H1 (cell line): ENCODE results near the gene KAT2A. TPM values are rescaled to one million over a fixed set of nuclear protein-coding genes. Genes with fewer than 3 reads are reported as not detected.

ENCODE experiments used
- CHD7 ChIP-seq: fragments of 300-600 bp; sonication (generic); IDR thresholded peaks from 2 replicates; pipeline ENCODE4 v1.7.1; 2012; ENCODE audit warnings: low read length, moderate library complexity, mild to moderate bottlenecking, inconsistent platforms; ENCODE audit not compliant: insufficient replicate concordance
- polyA plus RNA-seq, 7 experiments: library from polyadenylated mRNA; depleted of rRNA in 3 of 7; stranded (reverse) in 5 of 7; unstranded in 2 of 7; fragments of >200 nt in 5 of 7; fragments of 200-250 nt in 2 of 7; gene quantifications; 1 replicate in 5 of 7; 2 replicates in 1 of 7; 4 replicates in 1 of 7; pipeline versions ENCODE4 v1.2.1 to v1.2.3, GENCODE V29; 2011 to 2013; ENCODE audit warnings: missing spikeins in 2 of 7, mixed read lengths in 2 of 7
- total RNA-seq: library from RNA; stranded (reverse); fragmentation: NEBNext Ultra II Directional; extraction: Animal tissue kit (Norgen Biotek cat#: 25700); gene quantifications from 2 replicates; pipeline ENCODE4 v1.2.1, GENCODE V29; 2021

KAT2A gene
- total and polyA plus RNA-seq, 2 of the 8 experiments (the other 6 are each of a cell fraction or from before 2014, with no cell fraction given): 34.2 to 40.1 TPM

GRCh38 chr17:42167807-42168206, 46.6 kb upstream of the KAT2A start (continued):
- TF ChIP-seq CHD7: no peak
